ENCODE results near the gene ABHD2. TPM values are rescaled to one million over a fixed set of nuclear protein-coding genes. Genes with fewer than 3 reads are reported as not detected.

ABHD2 gene
- total RNA-seq, 4 donors from 2014 or later = 29.7 to 48.1 (median 35.9) TPM

DNA sequence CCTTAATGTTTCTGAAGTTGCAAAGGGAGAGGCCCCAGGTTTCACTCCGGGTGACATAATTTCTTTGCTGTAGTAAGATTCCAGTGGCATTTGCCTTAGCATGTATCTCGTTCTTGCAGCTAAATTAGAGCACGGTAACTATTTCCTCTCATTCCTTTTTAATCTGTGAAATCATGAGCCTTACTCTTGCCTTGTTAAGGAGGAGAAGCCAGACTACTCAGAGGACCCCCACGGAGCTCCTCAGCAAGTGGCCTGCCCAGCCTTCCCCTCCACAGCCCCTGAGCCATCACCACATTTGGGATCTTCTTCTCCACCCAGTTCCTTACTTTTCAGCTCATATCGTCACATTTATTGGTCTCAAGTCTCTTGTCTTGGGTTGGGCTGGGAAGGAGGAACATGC, 54.2 kb downstream of the ABHD2 start:
- TF ChIP-seq, protein P1, sequence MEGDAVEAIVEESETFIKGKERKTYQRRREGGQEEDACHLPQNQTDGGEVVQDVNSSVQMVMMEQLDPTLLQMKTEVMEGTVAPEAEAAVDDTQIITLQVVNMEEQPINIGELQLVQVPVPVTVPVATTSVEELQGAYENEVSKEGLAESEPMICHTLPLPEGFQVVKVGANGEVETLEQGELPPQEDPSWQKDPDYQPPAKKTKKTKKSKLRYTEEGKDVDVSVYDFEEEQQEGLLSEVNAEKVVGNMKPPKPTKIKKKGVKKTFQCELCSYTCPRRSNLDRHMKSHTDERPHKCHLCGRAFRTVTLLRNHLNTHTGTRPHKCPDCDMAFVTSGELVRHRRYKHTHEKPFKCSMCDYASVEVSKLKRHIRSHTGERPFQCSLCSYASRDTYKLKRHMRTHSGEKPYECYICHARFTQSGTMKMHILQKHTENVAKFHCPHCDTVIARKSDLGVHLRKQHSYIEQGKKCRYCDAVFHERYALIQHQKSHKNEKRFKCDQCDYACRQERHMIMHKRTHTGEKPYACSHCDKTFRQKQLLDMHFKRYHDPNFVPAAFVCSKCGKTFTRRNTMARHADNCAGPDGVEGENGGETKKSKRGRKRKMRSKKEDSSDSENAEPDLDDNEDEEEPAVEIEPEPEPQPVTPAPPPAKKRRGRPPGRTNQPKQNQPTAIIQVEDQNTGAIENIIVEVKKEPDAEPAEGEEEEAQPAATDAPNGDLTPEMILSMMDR (IDR thresholded peaks at IDR 0.05) = no peak
- TF ChIP-seq EP300 (IDR thresholded peaks at IDR 0.05) = no peak
- TF ChIP-seq POLR2A (IDR thresholded peaks at IDR 0.05) = no peak
- H3K9me3 ChIP-seq = no peaks in the 10 kb centered on the region
- no peak overlapping the region for H3K4me3 ChIP-seq
- WGBS, 2 donors = 71% methylated on average over 5 of the region's 5 CpGs
- DNase-seq (ENCODE audit: low spot score in 2 of 2) = no peak
- H3K27ac ChIP-seq = peak overlapping the region in 1 of 4 donors; percentile 17
- no peaks in the 10 kb centered on the region for H3K27me3 ChIP-seq
- H3K36me3 ChIP-seq = no peaks in the 10 kb centered on the region
- H3K4me1 ChIP-seq = peaks cover 0 to 73% (median 26%) of the 10 kb centered on the region in 4 donors

DNA sequence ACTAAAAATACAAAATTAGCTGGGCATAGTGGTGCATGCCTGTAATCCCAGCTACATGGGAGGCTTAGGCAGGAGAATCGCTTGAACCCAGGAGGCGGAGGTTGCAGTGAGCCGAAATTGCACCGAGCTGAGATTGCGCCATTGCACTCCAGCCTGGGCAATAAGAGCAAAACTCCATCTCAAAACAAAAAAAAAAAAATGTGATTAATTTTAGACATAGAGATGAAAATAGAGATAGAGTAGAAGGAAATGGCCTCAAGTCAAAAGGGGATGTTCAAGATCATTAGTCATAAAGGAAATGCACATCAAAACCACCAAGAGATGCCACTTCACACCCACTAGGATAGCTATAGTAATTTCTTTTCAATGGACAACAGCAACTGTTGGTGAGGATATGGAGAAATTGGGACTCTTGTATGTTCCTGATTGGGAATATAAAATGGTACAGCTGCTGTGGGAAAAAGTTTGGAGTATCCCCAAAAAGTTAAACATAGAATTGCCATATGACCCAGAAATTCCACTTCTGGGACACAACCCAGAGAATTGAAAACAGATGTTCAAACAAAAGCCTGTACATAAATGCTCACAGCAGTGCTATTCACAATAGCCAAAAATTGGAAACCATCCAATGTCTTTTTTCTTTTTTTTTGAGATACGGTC, 55.4 kb downstream of the ABHD2 start:
- TF ChIP-seq POLR2A (IDR thresholded peaks at IDR 0.05) = no peak
- TF ChIP-seq EP300 (IDR thresholded peaks at IDR 0.05) = peak in 1 of 2 donors; percentile 43
- TF ChIP-seq, protein P1 (IDR thresholded peaks at IDR 0.05) = no peak
- 47 to 53% methylated on average over 6 of the region's 6 CpGs for WGBS, 2 donors
- no peak for DNase-seq (ENCODE audit: low spot score in 2 of 2)
- H3K27me3 ChIP-seq = no peaks in the 10 kb centered on the region
- H3K27ac ChIP-seq = peak overlapping the region in 3 of 4 donors; percentile 19 to 62 (median 61)
- H3K4me1 ChIP-seq = peaks cover 0 to 68% (median 19%) of the 10 kb centered on the region in 4 donors
- H3K9me3 ChIP-seq = no peaks in the 10 kb centered on the region
- H3K4me3 ChIP-seq = no peak overlapping the region
- no peaks in the 10 kb centered on the region for H3K36me3 ChIP-seq

DNA sequence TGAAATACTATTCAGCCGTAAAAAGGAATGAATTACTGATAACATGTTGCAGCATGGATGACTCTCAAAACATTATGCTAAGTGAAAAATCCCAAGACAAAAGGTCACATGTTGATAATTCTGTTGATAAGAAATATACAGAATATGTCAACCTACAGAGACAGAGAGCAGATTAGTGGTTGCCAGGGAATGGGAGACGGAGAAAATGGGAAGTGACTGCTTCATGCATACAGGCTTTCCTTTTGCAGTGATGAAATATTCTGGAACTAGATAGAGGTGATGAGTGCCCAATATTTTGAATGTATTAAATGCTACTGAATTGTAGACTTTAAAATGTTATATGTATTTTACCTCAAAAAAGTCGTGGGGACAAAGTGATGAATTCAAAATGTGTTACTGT, 56.2 kb downstream of the ABHD2 start:
- DNase-seq (ENCODE audit: low spot score in 2 of 2) = no peak
- no peaks in the 10 kb centered on the region for H3K27me3 ChIP-seq
- H3K36me3 ChIP-seq = no peaks in the 10 kb centered on the region
- peak overlapping the region in 1 of 4 donors; percentile 62 for H3K27ac ChIP-seq
- H3K4me3 ChIP-seq = no peak overlapping the region
- H3K9me3 ChIP-seq = no peaks in the 10 kb centered on the region
- TF ChIP-seq POLR2A (IDR thresholded peaks at IDR 0.05) = no peak
- TF ChIP-seq, protein P1 (IDR thresholded peaks at IDR 0.05) = no peak
- peaks cover 0 to 60% (median 19%) of the 10 kb centered on the region in 4 donors for H3K4me1 ChIP-seq
- 91 to 93% methylated on average over 3 of the region's 3 CpGs for WGBS, 2 donors

DNA sequence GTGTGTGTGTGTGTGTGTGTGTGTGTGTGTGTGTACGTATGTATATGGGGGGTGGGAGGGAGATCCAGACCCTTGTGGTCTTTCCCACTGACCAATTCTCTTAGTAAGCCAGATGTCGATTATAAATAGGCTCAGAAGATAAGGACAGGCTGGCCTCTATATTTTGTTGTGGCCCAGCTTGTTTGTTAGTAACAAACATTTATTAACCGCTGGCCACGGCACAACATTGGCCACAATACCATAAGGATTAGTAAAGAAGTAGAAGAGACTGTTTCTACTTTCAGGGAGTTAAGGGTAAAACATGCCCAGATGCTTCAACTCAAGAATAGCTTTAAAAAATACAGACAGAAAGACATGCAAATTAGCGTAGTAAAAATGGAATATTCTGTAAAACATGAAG, 58.1 kb downstream of the ABHD2 start:
- no peaks in the 10 kb centered on the region for H3K36me3 ChIP-seq
- no peaks in the 10 kb centered on the region for H3K9me3 ChIP-seq
- peaks cover 0 to 41% (median 14%) of the 10 kb centered on the region in 4 donors for H3K4me1 ChIP-seq
- 87 to 88% methylated on average over 5 of the region's 5 CpGs for WGBS, 2 donors
- no peak overlapping the region for H3K27ac ChIP-seq
- no peaks in the 10 kb centered on the region for H3K27me3 ChIP-seq
- no peak overlapping the region for H3K4me3 ChIP-seq
- DNase-seq (ENCODE audit: low spot score in 2 of 2) = no peak
- TF ChIP-seq POLR2A (IDR thresholded peaks at IDR 0.05) (no peak), EP300 (IDR thresholded peaks at IDR 0.05) (no peak)
- TF ChIP-seq, protein P1 (IDR thresholded peaks at IDR 0.05) = no peak

DNA sequence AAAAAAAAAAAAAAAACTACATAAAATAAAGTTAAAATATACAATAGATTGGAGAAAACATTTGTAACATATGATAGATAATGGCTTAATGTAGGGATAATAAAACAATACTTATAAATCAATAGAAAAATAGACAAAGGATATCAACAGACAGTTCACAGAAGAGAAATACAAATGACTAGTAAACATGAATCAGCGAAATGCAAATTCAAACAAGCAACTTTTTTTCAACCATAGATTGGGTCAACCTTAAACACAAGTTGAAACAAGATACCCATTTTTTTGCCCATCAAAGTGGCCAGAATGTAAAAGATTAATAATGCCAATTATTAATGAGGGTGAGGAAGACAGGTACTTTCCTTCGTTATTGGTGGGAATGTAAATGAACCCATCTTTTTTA, 59.9 kb downstream of the ABHD2 start:
- peaks cover 0 to 16% (median 0%) of the 10 kb centered on the region in 3 donors for H3K36me3 ChIP-seq
- 72 to 78% methylated on average over 2 of the region's 2 CpGs for WGBS, 2 donors
- H3K27me3 ChIP-seq = no peaks in the 10 kb centered on the region
- no peak for DNase-seq (ENCODE audit: low spot score in 2 of 2)
- H3K9me3 ChIP-seq = no peaks in the 10 kb centered on the region
- peaks cover 0 to 27% (median 7%) of the 10 kb centered on the region in 4 donors for H3K4me1 ChIP-seq
- no peak for TF ChIP-seq EP300 (IDR thresholded peaks at IDR 0.05)
- no peak for TF ChIP-seq POLR2A (IDR thresholded peaks at IDR 0.05)
- TF ChIP-seq, protein P1 (IDR thresholded peaks at IDR 0.05) = no peak
- no peak overlapping the region for H3K27ac ChIP-seq
- no peak overlapping the region for H3K4me3 ChIP-seq

Data from tibial nerve (tissue), 4 donors.